ENCODE results near the gene MORN1. TPM values are rescaled to one million over a fixed set of nuclear protein-coding genes. Genes with fewer than 3 reads are reported as not detected.

The MORN1 gene
- total RNA-seq, 1 donor from 2014 or later: 11.8 TPM

- peak overlapping the region; percentile 76 for H3K27ac ChIP-seq
- intact Hi-C loops (cut with DNase I): no loop called here
- no peaks in the 10 kb centered on the region for H3K36me3 ChIP-seq
- H3K4me3 ChIP-seq: peak overlapping the region; percentile 31 to 41
- H3K9me3 ChIP-seq: no peaks in the 10 kb centered on the region
- TF ChIP-seq POLR2AphosphoS5 (IDR thresholded peaks at IDR 0.05; ENCODE audit: insufficient read depth in 1 of 2, low read depth in 1 of 2) (no peak), CTCF (IDR thresholded peaks at IDR 0.05) (no peak), POLR2A (IDR thresholded peaks at IDR 0.05) (no peak)
- DNase-seq (ENCODE audit: extremely low spot score in 2 of 2): no peak
- no peaks in the 10 kb centered on the region for H3K27me3 ChIP-seq
- peaks cover 78% of the 10 kb centered on the region for H3K4me1 ChIP-seq
Measured at GRCh38 chr1:2290171-2290578, 101.2 kb downstream of the MORN1 start.

GRCh38 chr1:2289607-2290006 lies 101.7 kb downstream of the MORN1 start:
- Histone ChIP-seq H3K4me3 (no peak overlapping the region), H3K9me3 (no peaks in the 10 kb centered on the region), H3K4me1 (peaks cover 74% of the 10 kb centered on the region), H3K27me3 (no peaks in the 10 kb centered on the region), H3K27ac (peak overlapping the region; percentile 76), H3K36me3 (no peaks in the 10 kb centered on the region)
- TF ChIP-seq CTCF (IDR thresholded peaks at IDR 0.05): no peak
- no peak for TF ChIP-seq POLR2AphosphoS5 (IDR thresholded peaks at IDR 0.05; ENCODE audit: insufficient read depth in 1 of 2, low read depth in 1 of 2)
- no peak for TF ChIP-seq POLR2A (IDR thresholded peaks at IDR 0.05)
- intact Hi-C loops (cut with DNase I): no loop called here
- DNase-seq (ENCODE audit: extremely low spot score in 2 of 2): no peak

GRCh38 chr1:2288816-2289536 lies 102.4 kb downstream of the MORN1 start:
- no peak for TF ChIP-seq POLR2AphosphoS5 (IDR thresholded peaks at IDR 0.05; ENCODE audit: insufficient read depth in 1 of 2, low read depth in 1 of 2)
- no peak for TF ChIP-seq CTCF (IDR thresholded peaks at IDR 0.05)
- TF ChIP-seq POLR2A (IDR thresholded peaks at IDR 0.05): no peak
- H3K4me3 ChIP-seq: no peak overlapping the region
- peaks cover 74% of the 10 kb centered on the region for H3K4me1 ChIP-seq
- H3K27ac ChIP-seq: no peak overlapping the region
- H3K27me3 ChIP-seq: no peaks in the 10 kb centered on the region
- no peaks in the 10 kb centered on the region for H3K9me3 ChIP-seq
- no peaks in the 10 kb centered on the region for H3K36me3 ChIP-seq
- intact Hi-C loops (cut with DNase I): no loop called here
- DNase-seq (ENCODE audit: extremely low spot score in 2 of 2): no peak

- DNase-seq (ENCODE audit: extremely low spot score in 2 of 2): no peak
- Histone ChIP-seq H3K36me3 (no peaks in the 10 kb centered on the region), H3K27me3 (no peaks in the 10 kb centered on the region), H3K9me3 (no peaks in the 10 kb centered on the region), H3K4me1 (peaks cover 74% of the 10 kb centered on the region), H3K4me3 (no peak overlapping the region), H3K27ac (no peak overlapping the region)
- intact Hi-C loops (cut with DNase I): no loop called here
- TF ChIP-seq POLR2A (IDR thresholded peaks at IDR 0.05) (no peak), CTCF (IDR thresholded peaks at IDR 0.05) (no peak), POLR2AphosphoS5 (IDR thresholded peaks at IDR 0.05; ENCODE audit: insufficient read depth in 1 of 2, low read depth in 1 of 2) (no peak)
Measured at GRCh38 chr1:2288311-2288710, 103.0 kb downstream of the MORN1 start.

GRCh38 chr1:2287649-2288048 lies 103.7 kb downstream of the MORN1 start:
- no peak for DNase-seq (ENCODE audit: extremely low spot score in 2 of 2)
- Histone ChIP-seq H3K36me3 (no peaks in the 10 kb centered on the region), H3K4me3 (no peak overlapping the region), H3K9me3 (no peaks in the 10 kb centered on the region), H3K27ac (no peak overlapping the region), H3K27me3 (no peaks in the 10 kb centered on the region), H3K4me1 (peaks cover 74% of the 10 kb centered on the region)
- intact Hi-C loops (cut with DNase I): no loop called here
- no peak for TF ChIP-seq CTCF (IDR thresholded peaks at IDR 0.05)
- TF ChIP-seq POLR2AphosphoS5 (IDR thresholded peaks at IDR 0.05; ENCODE audit: insufficient read depth in 1 of 2, low read depth in 1 of 2): no peak
- TF ChIP-seq POLR2A (IDR thresholded peaks at IDR 0.05): no peak
